Measurements from ENCODE around the gene ZNF214.

GRCh38 chr11:6995703-6996102, 24.4 kb downstream of the ZNF214 start:
- TF ChIP-seq POLR2A (IDR thresholded peaks at IDR 0.05) (no peak), POLR2AphosphoS5 (IDR thresholded peaks at IDR 0.05) (no peak)
